Pancreas (tissue), 10 donors: ENCODE data around the gene PAX3. TPM values are rescaled to one million over a fixed set of nuclear protein-coding genes. Genes with fewer than 3 reads are reported as not detected.

Source experiments
- ATAC-seq, 4 donors: fragments of 200-7000 bp; cut with Tn5 transposase; one replicate each; pipeline versions ENCODE4 v1.8.0 to v1.9.1; 2020; ENCODE audit warnings: mild to moderate bottlenecking in 4 of 4, moderate library complexity in 4 of 4
- DNase-seq, 6 donors: peaks; one replicate each; pipeline ENCODE4 v3.0.0-alpha.2; 2020
- FAIRE-seq: peaks from 2 replicates; lab custom pipeline; 2012; peaks lifted over from hg19 to GRCh38; lab: Jason Lieb, UNC
- H3K27ac ChIP-seq, 4 donors: fragments of 200-600 bp; sonication (generic); 1 replicate in 3 of 4; 2 replicates in 1 of 4; pipeline versions ENCODE4 v1.5.0 to v1.8.0; 2020
- H3K27me3 ChIP-seq, 4 donors: fragments of 200-600 bp; one replicate each; pipeline ENCODE4 v1.8.0; 2021
- H3K36me3 ChIP-seq, 3 donors: fragments of 200-600 bp; sonication (generic) in 1 of 3; one replicate each; pipeline versions ENCODE4 v1.5.0 to v1.8.0; 2020 to 2021
- H3K4me1 ChIP-seq, 3 donors: fragments of 200-600 bp; one replicate each; pipeline ENCODE4 v1.8.0; 2021
- H3K4me3 ChIP-seq, 4 donors: fragments of 200-600 bp; sonication (generic) in 2 of 4; one replicate each; pipeline versions ENCODE4 v1.5.0 to v1.8.0; 2020 to 2021
- H3K9me3 ChIP-seq, 4 donors: fragments of 200-600 bp; one replicate each; pipeline ENCODE4 v1.8.0; 2021
- WGBS, 2 donors: extraction: QIAGEN DNeasy Blood & Tissue Kit; methylation state at CpG; one replicate each; pipeline ENCODE4 v1.1.7; 2013; 5-methylcytosine and 5-hydroxymethylcytosine counted together
- intact Hi-C, 3 donors: fragments of 100-400 bp; cut with DNase I; formaldehyde crosslinking; loops; one replicate each; pipeline versions ENCODE4 v1.11.1 to v1.14.2; 2022
- polyA plus RNA-seq, 2 donors: library from polyadenylated mRNA; stranded (reverse); fragments of 200-250 nt; gene quantifications; one replicate each; pipeline ENCODE4 v1.2.3, GENCODE V29; 2013
- total RNA-seq, 6 donors: library from RNA; stranded (reverse); fragmentation: NEBNext Ultra II Directional in 4 of 6; extraction: Animal tissue kit (Norgen Biotek cat#: 25700) in 4 of 6; gene quantifications; one replicate each; pipeline versions ENCODE4 v1.2.1 to v1.2.4, GENCODE V29; 2021 to 2023
- TF ChIP-seq, protein P1 (sequence below), 4 donors: fragments of 200-600 bp; sonication (generic) in 3 of 4; IDR thresholded peaks; one replicate each; pipeline versions ENCODE4 v1.5.0 to v1.8.0; 2021; ENCODE audit warnings: antibody characterized with exemption in 4 of 4
- donor health status: healthy with polysubstance abuse.
- donor health status: DM: no; HTN: no; CAD: no; lungs with moderate emphysema.
- donor health status: DM: no; HTN: no; CAD: no.
- donor health status: control.
- donor health status: control.
- donor health status: Bipolar disorder and iron deficiency.
- donor health status: DM: yes; HTN: yes; CAD: no.
- donor health status: DM: no; HTN: no; CAD: no.
- donor health status: DM: no; HTN: no; CAD: no.
- donor health status: DM: yes; HTN: yes; CAD: no.

The PAX3 gene
- total and polyA plus RNA-seq, 8 donors = not detected

DNA sequence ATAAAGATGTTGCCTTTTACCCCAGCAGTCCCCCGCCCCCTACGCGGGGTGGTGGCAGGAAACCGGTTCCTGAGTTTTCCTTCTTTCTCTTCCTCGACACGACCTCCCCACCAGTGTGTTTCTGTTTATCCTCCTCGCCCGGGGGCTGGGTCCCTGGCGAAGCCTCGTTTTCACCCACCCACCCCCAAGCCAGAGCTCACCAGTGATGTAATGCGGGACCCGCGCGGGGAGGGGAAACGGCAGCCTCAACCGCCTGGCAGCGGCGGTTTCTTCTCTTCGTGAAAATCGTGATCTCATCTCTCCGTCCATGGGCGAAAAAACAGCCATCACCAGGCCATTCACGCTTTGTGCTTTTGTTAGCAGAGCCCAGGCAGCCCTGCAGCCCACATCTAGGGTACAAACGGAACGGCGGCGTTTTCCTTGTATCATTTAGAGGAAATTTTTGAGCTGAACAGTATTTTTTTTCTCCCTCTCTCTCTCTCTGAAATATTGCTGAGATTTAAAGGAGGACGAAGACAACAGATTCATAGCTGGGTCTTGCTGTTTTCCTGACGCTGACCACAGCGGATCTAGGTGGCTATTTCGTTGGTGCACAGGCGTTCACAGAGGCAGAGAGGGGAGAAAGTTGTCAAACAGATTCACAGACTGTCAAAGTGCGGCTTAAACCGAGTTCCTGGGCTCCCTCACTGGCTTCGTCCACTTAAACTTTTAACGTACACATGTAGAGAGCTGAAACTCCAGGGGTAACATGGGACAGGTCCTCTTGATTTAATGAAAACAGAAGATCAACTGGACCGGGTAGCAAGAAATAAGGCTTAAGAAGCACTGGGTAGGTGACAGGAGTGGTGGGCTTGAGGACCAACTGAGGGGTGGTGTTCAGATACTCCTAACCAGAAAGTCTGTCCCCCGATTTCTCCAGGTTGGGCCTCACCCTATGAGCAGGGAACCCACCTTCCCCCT lies 21.9 kb upstream of the PAX3 start:
- WGBS, 2 donors = 20 to 22% methylated on average over 38 of the region's 38 CpGs
- Histone ChIP-seq H3K27me3 (peaks cover 0 to 19% (median 6%) of the 10 kb centered on the region in 4 donors), H3K36me3 (no peaks in the 10 kb centered on the region), H3K27ac (no peak overlapping the region), H3K4me1 (peaks cover 0 to 5% (median 0%) of the 10 kb centered on the region in 3 donors), H3K4me3 (peak overlapping the region in 2 of 4 donors; percentile 37 to 49), H3K9me3 (no peaks in the 10 kb centered on the region)
- DNase-seq = peak in 1 of 6 donors; percentile 55
- TF ChIP-seq, protein P1, sequence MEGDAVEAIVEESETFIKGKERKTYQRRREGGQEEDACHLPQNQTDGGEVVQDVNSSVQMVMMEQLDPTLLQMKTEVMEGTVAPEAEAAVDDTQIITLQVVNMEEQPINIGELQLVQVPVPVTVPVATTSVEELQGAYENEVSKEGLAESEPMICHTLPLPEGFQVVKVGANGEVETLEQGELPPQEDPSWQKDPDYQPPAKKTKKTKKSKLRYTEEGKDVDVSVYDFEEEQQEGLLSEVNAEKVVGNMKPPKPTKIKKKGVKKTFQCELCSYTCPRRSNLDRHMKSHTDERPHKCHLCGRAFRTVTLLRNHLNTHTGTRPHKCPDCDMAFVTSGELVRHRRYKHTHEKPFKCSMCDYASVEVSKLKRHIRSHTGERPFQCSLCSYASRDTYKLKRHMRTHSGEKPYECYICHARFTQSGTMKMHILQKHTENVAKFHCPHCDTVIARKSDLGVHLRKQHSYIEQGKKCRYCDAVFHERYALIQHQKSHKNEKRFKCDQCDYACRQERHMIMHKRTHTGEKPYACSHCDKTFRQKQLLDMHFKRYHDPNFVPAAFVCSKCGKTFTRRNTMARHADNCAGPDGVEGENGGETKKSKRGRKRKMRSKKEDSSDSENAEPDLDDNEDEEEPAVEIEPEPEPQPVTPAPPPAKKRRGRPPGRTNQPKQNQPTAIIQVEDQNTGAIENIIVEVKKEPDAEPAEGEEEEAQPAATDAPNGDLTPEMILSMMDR (IDR thresholded peaks at IDR 0.05) = no peak
- intact Hi-C loops = no loop called here
- peak in 2 of 4 donors; percentile 6 to 36 for ATAC-seq
- FAIRE-seq = no peak

DNA sequence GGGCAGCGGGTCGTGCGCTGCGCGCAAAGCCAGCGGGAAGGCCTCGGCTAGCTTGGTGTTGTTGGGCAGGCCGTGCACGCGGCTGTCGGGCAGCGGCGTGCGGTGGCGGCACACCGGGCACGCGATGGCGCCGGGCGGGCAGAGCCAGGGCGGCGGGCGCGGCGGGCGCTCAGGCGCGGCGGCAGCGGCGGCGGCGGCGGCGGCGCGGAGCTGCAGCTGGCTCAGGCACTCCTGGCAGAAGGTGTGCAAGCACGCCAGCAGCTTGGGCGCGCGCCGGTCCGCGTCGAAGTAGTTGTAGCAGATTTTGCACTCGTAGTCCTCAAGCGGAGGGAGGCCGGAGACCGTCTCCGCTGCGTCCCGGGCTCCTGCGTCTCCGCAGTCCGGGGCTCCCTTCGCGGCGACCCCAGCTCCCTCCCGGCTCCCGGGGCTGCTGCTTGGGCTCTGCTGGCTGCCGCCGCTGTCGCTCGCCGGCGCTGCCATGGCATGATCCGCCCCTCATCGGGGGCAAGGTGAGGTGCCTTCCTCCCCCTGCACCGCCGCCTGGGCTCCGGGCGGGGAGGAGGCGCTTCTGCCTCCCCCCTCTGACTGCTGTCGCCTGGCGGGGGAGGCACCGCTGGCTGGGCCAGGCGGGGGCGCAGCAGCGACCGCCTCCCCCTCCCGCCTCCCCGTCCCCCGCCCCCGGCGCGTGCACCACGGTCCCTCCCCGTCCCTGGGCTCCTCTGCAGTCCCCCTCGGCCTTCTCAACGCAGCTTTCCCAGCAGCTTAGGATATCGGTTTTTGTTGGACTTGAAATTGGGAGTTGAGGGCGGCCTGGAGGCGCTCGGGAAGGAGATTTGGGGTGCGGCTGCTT lies 21.0 kb upstream of the PAX3 start:
- TF ChIP-seq, protein P1 (IDR thresholded peaks at IDR 0.05) = no peak
- Histone ChIP-seq H3K27me3 (peaks cover 0 to 24% (median 6%) of the 10 kb centered on the region in 4 donors), H3K9me3 (no peaks in the 10 kb centered on the region), H3K4me3 (peak overlapping the region in 3 of 4 donors; percentile 20 to 49 (median 37)), H3K36me3 (no peaks in the 10 kb centered on the region), H3K27ac (no peak overlapping the region), H3K4me1 (peaks cover 0 to 5% (median 0%) of the 10 kb centered on the region in 3 donors)
- intact Hi-C loops = loop anchor here in 1 of 3 donors (10.0 kb wide), 1 partner anchor 245 kb away; no protein-coding TSS in a partner anchor
- 1% methylated on average over 56 to 96 of the region's 96 CpGs for WGBS, 2 donors
- FAIRE-seq (no peak), ATAC-seq (peak; percentile 51 to 67 (median 60)), DNase-seq (peak in 3 of 6 donors; percentile 31 to 76 (median 72))

DNA sequence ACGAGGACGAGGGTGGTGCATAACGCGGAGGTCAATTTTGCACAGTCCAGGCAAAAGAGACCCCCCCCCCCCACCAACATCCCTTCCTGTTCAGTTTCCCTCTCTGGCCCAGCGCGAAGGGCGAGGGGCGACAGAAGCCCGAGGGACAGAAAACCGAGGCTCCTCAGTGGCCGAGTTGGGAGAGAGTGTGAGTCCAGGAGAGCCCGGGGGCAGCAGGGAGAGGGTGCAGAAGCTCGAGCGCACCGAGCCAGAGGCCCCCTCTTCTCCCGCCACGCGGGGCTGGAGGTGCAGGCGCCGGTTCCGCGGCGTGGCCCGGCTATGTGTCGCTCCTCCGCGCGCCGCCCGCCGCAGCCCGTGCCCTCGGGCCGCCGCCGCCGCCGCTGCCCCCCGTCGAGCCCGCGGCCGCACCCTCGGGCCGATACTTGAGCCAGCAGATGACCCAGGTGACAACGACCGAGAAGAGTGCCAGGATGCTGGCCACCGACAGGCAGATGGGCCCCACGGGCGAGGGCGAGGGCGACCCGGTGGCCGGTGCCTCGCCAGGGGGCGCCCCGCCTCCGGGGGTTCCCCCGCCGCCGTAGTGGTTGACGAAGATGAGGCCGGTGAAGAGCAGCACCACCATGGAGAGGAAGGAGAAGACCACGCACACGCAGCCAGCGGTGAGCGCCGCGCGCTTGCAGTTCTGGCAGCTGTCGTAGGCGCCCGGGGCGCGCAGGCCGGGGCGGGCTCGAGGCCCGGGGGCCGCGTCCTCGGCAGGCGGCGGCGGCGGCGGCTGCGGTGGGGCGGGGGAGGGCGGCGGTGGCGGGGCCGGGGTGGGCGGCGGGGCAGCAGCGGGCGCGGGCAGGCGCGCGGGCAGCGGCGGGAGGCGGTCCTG lies 20.2 kb upstream of the PAX3 start:
- Histone ChIP-seq H3K27ac (no peak overlapping the region), H3K4me3 (peak overlapping the region in 2 of 4 donors; percentile 37 to 49), H3K9me3 (no peaks in the 10 kb centered on the region), H3K4me1 (peaks cover 0 to 5% (median 0%) of the 10 kb centered on the region in 3 donors), H3K36me3 (no peaks in the 10 kb centered on the region), H3K27me3 (peaks cover 0 to 33% (median 9%) of the 10 kb centered on the region in 4 donors)
- 3% methylated on average over 54 to 104 of the region's 104 CpGs for WGBS, 2 donors
- FAIRE-seq (no peak), DNase-seq (peak in 3 of 6 donors; percentile 19 to 75 (median 71)), ATAC-seq (peak in 3 of 4 donors; percentile 22 to 28 (median 26))
- TF ChIP-seq, protein P1 (IDR thresholded peaks at IDR 0.05) = no peak
- intact Hi-C loops = loop anchor here in 1 of 3 donors (10.0 kb wide), 1 partner anchor 246 kb away; no protein-coding TSS in a partner anchor
